HG03135 (cell line): ENCODE measurements around the gene OR10G3.

Experiments
- ATAC-seq: cut with Tn5 transposase; IDR thresholded peaks from one replicate; pipeline ENCODE4 v1.9.1; 2021; ENCODE audit warnings: mild to moderate bottlenecking, moderate library complexity; ENCODE audit not compliant: unreplicated experiment

OR10G3 gene

DNA sequence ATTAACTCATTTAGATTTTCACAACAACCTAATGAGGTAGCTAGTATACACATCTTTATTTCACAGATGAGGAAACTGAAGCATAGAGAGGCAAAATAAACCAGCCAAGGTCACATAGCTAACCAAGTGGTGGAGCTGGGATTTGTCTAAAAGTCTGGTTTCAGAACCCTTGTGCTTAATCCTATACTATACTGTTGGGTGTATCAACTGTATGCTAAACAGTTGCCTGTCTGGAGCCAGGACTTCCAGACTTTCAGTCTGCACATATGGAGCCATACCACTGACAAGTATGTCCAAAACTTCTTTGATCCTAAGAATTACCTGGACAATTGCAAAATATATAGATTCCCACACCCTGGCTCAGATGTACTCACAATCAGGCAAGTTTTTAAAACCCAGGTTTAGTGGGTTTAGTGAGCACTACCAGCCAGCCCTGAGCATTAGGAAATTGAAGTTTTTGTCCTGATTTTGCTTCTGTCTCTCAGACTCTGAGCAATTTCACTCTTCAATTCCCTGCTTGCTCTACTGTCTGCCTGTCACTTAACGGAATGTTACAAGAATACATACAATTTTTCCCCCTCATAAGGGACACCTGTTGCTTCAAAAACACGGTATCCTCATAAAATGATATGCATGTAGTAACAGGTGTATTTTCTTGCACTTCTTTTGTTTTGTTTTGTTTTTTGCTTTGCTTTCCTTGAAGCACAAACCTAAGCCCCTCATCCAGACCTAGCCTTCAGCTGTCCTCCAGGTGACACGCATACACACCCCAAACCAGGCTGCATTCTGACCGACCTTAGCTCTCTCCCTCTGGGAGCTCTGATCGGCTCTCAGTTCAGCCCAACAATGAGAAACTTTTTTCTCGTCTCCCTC is 44.1 kb downstream of the OR10G3 start:
- no peak for ATAC-seq

DNA sequence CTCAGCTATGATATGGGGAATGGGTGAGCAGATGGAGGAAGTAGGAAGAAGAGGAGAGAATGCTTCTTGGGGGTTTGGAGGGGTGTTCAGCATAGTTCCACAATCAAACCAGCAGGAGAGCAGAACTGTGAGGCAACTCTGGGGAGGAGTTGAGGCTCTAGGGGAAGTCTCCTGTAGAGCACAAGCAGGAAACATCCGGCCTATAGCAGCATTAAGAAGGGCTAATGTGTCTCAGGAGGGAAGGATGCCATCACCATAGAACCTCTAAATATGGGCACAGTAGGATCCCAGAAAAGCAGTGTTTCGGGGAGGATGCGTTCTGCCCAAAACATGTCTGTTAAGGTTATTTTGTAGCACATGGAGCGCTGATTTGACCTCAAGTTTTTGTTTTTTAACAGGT is 45.3 kb downstream of the OR10G3 start:
- ATAC-seq, result no peak

DNA sequence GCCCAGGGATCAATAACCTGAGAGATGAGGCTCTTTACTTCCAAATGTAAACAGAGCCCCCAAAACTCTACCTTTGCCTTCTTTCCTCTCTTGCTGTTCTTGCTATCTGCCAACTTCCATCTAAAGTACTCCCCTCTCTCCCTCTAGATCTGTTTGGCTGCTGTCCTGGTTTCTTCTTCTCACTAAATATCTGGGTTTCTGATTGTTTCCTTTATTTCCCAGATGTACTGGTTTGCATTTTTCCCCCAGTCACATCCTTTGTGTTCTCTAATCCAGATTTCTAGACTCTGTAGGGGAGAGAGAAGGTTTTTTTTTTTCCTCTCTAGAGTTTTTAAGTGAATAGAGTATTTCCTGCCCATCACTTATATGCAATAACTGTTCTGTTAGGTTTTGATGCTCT is 46.6 kb downstream of the OR10G3 start:
- no peak for ATAC-seq

DNA sequence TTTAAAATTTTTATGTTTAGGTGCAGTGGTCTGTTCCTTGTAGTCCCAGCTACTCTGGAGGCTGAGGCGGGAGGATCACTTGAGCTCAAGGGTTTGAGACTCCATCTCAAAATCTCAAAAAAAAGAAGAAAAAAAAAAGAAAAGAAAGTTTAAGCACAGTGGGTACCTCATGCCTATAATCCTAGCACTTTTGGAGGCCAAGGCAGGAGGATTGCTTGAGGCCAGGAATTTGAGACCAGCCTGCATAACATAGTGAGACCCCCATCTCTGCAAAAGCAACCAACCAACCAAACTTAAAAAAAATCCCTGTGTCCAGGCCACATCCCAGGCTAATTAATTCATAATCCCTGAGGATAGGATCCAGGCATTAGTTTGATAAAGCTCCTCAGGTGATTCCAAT is 50.4 kb downstream of the OR10G3 start:
- no peak for ATAC-seq

DNA sequence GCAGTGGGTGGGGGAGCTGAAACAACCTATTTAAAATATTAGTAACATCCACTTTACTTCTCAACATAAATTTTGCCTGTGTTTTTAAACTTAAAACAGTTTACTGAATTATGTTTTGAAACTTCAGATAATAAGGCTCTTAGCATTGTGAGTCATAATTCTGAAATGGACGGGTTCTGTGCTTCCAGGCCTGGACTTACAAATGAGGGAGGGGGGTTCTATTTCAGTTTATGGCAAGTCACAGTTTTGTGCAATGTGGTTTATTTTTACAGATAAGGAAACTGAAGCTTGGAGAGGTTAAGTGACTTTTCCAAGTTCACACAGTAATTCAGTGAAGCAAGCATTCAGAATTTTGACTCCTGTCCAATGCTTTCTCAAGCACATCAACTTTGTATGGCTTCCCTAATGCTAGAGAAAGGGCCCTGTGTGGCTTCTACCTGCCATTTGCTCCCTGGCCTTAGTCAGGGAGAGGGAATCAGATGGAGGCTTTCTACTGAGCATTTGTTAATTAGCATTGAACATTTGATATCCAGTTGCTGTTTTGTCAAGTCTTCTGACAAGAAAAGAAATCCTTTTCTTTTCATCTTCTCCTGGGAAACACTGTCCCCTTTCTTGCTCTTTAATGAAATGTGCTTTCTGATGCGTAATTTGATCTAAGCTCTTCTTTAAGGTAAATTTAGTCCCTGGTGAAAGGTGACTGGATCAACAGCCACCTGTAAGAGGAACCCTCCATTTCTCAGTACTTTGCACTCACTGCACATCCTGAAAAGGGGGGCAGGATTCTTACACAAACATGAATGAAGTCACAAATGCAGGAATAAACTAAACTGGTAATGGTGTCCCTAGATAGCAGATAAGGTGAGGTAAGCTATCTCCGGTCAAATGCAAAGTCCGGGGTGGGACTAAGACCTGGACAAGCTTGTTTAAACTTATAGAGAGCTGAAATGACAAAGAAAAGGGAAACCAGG is 51.2 kb downstream of the OR10G3 start:
- ATAC-seq, result no peak

DNA sequence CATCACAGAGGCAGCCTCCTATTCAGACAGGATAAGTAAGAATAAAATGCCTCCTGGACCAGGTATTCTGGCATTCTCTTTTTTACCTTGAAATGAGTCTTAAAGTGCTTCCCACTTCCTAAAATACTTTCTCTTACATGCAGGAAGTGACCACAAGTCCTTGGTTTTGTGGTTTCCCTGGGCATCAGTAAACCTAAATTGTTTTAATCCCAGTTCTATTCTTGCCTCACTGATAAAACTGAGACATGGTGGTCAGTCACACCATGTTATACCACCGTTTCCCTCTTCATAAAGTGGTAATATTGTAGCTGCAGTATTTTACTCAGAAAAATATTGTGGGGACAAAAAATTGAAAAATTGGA is 52.6 kb downstream of the OR10G3 start:
- ATAC-seq, result no peak

DNA sequence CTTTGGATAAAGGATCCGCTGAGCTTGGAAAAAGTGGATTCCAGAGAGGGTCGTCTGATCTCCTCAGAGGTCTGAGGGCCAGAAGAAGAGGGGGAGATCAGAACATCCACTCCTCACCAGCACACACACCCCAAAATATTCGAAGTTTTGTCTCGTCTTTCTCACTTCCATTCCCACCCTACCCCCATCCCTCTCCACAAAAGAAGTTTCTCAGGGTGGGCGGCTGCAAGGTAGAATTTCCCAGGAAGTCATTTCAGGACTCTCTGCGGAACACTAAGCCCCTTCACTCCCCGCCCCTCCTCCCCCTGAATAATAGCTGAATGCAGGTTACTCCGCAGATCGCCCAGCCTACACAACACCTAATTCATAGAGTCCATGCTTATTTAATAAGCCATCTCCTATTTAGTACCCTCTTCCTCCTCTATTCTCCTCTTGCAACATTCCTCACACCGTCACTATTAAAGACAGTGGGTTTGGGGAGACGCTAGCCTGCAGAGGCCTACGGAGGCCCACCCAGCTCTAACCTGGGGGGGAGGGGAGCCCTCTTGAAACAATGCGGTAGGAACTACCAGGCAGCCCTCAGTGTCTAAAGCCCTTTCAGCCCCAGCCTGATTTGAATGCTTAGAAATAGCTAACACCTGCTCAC is 53.1 kb downstream of the OR10G3 start:
- no peak for ATAC-seq

DNA sequence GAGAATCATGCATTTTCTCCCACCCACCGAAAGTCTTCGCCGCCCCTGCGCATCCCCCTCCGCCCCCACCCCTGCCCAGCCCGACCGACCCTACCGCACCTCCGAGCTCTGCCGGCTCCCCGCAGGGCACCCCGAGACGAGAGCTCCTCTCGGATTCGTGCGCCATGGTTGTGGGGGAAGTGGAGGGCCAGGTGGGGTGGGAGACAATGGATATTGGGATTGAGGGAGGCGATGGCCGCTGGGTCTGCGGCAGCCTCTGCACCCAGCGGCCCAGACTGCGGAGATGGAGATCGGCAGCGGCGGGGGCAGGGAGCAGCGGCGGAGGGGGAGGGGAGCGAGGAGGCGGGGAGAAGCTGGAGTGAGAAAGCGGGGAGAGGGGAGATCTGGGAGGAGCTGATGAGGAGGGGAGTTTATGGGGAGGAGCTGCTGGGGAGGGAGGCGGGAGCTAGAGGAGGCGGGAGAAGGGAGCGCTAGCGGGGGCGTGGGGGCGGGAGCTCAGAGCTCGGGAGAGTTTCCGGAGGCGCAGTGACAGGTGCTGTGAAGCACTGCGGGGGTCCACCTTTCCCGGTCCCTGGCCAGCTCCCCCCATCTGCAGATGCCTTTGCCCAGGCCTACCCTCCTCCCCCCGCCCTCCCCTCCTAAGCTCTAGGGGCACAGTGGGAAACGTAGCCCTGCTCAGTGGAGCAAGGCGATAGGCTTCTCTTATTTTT is 53.8 kb downstream of the OR10G3 start, which contains the start of gene SALL2:
SALL2 (minus strand) TSS at position 385 of the 710 bp plus-strand sequence; CDS start at position 166, 219 bp downstream.
- no peak for ATAC-seq

DNA sequence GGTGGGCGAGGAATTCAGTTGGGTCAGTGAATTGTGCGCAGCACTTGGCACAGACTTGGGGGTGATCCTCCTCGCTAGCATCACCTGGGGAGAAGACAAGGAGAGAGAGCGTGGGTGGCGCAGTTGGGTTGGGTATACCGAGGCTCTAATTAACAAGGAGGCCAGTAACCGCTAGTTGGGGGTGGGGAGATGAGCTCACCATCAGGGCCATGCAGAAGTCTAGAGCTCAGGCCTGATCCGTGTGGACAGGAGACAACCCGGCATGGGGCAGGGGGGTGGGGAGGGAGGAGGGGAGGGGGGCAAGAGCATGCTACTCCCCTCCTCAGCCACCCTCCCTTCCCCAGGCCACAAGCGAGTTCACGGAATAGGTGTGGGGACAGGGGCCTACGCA is 54.3 kb downstream of the OR10G3 start:
- no peak for ATAC-seq

DNA sequence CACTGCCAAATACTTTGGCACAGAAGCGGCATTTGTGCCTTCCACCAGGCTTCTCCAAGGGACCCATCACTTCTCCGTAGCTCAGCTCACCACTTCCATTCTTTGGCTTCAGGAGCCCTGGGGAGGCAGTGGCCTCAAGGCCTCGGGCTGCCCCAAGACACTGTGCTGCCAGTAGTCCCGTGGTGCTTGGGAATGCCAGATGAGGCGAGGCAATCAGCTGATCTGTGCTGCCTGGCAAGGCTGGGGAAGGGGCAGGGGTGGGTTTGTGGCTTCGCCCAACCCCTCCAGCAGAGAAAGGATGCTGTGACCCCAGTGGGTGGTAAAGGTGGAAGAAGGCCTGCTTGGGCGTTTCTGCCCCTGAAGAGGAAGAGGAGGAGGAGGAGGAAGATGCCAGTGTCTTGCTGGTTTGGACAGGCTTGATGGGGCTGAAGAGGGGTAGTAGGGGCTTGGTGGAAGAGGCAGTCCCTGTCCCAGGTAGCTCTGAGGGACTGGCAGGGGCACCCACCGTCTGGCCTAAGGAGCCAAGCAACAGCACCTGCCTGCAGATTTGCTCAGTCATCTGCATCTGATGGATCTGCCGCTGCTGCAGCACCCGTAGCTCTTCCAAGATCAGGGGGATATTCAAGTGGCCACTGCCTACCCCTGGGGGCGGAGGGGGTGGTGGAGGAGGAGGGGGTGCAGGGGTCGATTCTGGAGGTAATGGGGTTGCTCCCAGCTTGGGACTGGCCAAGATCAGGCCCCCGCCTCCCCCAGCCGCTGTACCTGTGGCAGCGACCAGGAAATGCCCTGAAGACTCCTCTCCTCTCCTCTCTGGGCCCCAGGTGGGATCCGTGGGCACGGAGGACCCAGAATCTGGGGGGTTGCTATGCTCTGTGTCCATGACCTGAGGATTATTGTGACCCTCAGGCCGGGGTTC is 55.0 kb downstream of the OR10G3 start:
- no peak for ATAC-seq

DNA sequence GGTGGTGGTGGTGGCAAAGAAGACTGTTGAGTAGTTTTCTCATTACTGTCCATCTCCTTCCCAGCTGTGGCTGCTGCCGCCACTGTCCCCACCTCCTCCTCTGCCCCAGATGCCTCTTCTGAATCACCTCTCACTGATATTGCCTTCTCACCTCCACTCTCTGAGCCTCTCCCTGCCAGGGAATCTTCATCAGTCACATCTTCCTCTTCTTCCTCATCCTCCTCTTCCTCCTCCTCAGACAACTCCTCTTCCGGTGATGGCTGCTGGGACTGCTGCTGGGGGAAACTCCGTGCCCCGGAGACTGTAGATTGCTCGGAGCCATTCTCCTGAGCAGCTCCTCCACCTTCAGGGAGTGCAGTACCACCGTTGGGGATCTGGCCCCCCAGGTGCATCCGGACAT is 56.7 kb downstream of the OR10G3 start:
- ATAC-seq, result no peak

DNA sequence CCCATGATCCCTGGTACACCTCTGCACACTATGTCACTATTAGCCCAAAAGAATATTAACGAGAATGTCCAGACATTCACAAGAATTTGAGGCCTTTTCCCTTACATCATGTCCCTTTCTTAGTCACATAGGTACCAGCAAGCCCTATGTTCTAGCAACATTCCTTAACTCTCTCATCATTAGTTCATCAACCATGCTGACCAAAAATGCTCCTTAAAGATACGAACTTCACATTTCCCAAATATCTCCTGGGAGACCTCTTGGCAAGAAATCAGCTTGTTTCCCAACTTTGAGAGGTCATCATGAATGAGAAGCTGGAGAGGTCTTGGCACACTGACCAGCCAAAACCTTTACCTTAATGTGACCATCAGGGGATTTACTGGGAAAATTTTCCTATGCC is 58.4 kb downstream of the OR10G3 start:
- ATAC-seq, result no peak

DNA sequence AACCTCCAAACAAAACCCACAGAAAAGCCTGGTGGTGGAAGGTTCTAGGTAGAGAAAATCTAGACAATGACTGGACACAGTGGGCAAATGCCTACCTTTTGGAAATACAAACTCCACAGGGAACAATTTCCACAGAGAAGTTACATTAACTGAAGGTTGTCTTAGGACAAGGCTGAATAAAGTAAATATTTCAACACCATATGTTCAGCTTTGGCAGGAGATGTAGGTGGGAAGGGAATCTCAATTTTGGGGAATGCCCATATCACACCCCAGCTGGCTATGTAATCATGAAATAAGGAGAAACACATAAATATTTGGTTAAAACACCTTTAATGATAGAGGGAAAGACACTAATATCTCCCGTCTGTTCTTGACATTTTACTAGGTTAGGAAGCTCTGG is 59.1 kb downstream of the OR10G3 start:
- no peak for ATAC-seq

DNA sequence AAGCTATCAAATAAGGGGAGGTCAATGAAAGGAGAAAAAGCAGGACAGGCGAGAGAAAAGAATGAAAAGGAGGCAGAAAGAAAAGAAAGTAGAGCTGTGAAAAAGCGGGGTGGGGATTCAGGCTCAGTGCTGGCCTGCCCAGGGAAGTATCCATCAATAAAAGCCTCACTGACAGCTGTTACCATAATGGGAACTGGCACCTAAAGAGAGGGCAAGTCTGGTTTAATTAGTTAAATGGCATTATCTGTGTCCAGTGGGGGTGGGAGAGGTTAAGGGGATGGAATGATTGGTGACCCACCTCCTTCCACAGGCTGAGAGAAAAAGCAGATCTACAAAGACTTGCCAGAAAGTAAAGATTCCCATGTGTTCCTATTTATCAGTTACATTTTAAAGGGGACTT is 61.2 kb downstream of the OR10G3 start:
- no peak for ATAC-seq
